Astrocyte of the spinal cord (primary cell): ENCODE measurements around the gene RUNX1.
"Not testable (repeated sequence)": the region's sequence is repeated elsewhere in the genome, so short reads cannot be mapped to it uniquely, and the experiment has no call there.

ENCODE experiments used
- DNase-seq: peaks from one replicate; pipeline ENCODE4 v3.0.0; 2011; ENCODE audit warnings: low read depth, low spot score
- H3K4me3 ChIP-seq: 2 replicates; pipeline ENCODE4 v1.5.1; 2011; ENCODE audit warnings: low read depth, mild to moderate bottlenecking, low read length, moderate library complexity
- CTCF ChIP-seq: IDR thresholded peaks from 2 replicates; pipeline ENCODE4 v1.5.1; 2012; ENCODE audit warnings: low read depth, mild to moderate bottlenecking, low read length, inconsistent platforms
- in situ Hi-C: cut with HindIII; loops from 2 replicates; pipeline ENCODE4 v1.10.0; 2017; ENCODE audit warnings: low sequenced_read_pairs

The RUNX1 gene

GRCh38 chr21:34970566-34970965, 78.5 kb downstream of the RUNX1 start:
- no peak overlapping the region for H3K4me3 ChIP-seq
- no peak for TF ChIP-seq CTCF
- no peak for DNase-seq
- in situ Hi-C loops: no loop called here

- in situ Hi-C loops: no loop called here
- no peak overlapping the region for H3K4me3 ChIP-seq
- no peak for DNase-seq
- no peak for TF ChIP-seq CTCF
Observed at GRCh38 chr21:34970167-34970500, 79.0 kb downstream of the RUNX1 start.

GRCh38 chr21:34969423-34970166, 79.5 kb downstream of the RUNX1 start:
- no peak for DNase-seq
- no peak for TF ChIP-seq CTCF
- in situ Hi-C loops: no loop called here
- H3K4me3 ChIP-seq: no peak overlapping the region

GRCh38 chr21:34968414-34969333, 80.4 kb downstream of the RUNX1 start:
- no peak for DNase-seq
- no peak for TF ChIP-seq CTCF
- no peak overlapping the region for H3K4me3 ChIP-seq
- in situ Hi-C loops: no loop called here

- TF ChIP-seq CTCF: no peak
- in situ Hi-C loops: no loop called here
- H3K4me3 ChIP-seq: no peak overlapping the region
- no peak for DNase-seq
Observed at GRCh38 chr21:34967509-34968289, 81.4 kb downstream of the RUNX1 start.

- DNase-seq, in situ Hi-C loops, H3K4me3 ChIP-seq: not testable (repeated sequence)
Observed at GRCh38 chr21:34966881-34967280, 82.2 kb downstream of the RUNX1 start.
